ENCODE data around the gene SLC38A8.

The SLC38A8 gene

DNA sequence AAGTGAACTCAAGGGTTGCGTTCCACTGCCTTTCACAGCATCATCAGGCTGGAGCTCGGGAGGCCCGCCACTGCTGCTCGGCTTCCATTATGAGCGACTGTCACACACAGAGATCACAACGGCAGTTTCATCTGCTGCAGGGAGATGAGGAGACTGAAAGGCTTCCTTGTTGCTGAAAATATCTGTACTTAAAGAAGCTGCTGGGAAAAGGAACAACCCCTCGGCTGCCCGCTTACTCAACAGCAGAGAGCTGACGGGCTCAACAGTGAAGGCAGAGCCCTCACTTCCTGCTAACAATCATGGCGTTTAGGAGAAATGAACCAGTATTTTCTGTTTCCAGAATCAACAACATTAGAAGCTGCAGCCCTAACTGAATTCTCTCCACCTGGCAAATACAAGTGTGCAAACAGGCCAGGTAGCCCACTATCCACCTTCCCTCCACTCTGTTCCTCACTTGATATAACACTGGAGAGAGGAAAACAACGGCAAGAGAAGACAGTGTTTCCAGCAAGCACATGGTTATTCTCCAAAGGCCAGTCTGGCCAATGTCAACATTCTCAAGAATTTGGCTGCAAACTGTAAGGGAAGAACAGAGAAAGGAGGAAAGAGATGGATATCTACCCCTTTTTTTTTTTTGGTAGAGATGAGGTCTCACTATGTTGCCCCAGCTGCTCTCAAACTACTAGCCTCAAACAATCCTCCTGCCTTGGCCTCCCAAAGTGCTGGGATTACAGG lies 40.4 kb upstream of the SLC38A8 start:
- peaks cover 9% of the 10 kb centered on the region for H3K36me3 ChIP-seq
- no peak overlapping the region for H3K4me3 ChIP-seq (ENCODE audit: low read depth, low read length)
- H3K27ac ChIP-seq, result no peak overlapping the region
- DNase-seq, result no peak
- H3K9me3 ChIP-seq (ENCODE audit: severe bottlenecking), result no peaks in the 10 kb centered on the region
- no peaks in the 10 kb centered on the region for H3K27me3 ChIP-seq (ENCODE audit: insufficient read depth, low read depth, severe bottlenecking)
- TF ChIP-seq, protein P1, sequence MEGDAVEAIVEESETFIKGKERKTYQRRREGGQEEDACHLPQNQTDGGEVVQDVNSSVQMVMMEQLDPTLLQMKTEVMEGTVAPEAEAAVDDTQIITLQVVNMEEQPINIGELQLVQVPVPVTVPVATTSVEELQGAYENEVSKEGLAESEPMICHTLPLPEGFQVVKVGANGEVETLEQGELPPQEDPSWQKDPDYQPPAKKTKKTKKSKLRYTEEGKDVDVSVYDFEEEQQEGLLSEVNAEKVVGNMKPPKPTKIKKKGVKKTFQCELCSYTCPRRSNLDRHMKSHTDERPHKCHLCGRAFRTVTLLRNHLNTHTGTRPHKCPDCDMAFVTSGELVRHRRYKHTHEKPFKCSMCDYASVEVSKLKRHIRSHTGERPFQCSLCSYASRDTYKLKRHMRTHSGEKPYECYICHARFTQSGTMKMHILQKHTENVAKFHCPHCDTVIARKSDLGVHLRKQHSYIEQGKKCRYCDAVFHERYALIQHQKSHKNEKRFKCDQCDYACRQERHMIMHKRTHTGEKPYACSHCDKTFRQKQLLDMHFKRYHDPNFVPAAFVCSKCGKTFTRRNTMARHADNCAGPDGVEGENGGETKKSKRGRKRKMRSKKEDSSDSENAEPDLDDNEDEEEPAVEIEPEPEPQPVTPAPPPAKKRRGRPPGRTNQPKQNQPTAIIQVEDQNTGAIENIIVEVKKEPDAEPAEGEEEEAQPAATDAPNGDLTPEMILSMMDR (IDR thresholded peaks at IDR 0.05; ENCODE audit: low read depth, low read length), result no peak

DNA sequence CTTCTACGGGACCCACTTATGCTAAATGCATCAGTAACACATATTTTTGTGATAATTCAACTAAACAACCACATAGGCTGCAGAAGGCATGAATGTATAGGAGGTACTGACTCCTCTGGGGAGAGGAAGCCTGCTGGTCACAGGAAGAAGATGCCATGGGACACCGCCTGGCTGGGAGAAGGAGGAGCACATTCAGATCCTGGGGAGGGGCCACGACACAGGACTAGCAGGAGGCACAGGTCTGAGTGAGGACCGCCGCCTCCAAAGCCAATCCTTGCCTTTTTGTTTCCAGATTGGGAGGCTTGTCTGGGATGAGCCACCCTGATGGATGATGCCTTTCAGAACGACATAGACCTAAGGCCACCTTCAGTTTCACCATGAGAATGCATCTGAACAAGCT lies 39.5 kb upstream of the SLC38A8 start:
- Histone ChIP-seq H3K27me3 (ENCODE audit: insufficient read depth, low read depth, severe bottlenecking) (no peaks in the 10 kb centered on the region), H3K27ac (no peak overlapping the region), H3K9me3 (ENCODE audit: severe bottlenecking) (no peaks in the 10 kb centered on the region), H3K4me3 (ENCODE audit: low read depth, low read length) (no peak overlapping the region), H3K36me3 (peaks cover 9% of the 10 kb centered on the region)
- no peak for DNase-seq
- TF ChIP-seq, protein P1 (IDR thresholded peaks at IDR 0.05; ENCODE audit: low read depth, low read length), result no peak

DNA sequence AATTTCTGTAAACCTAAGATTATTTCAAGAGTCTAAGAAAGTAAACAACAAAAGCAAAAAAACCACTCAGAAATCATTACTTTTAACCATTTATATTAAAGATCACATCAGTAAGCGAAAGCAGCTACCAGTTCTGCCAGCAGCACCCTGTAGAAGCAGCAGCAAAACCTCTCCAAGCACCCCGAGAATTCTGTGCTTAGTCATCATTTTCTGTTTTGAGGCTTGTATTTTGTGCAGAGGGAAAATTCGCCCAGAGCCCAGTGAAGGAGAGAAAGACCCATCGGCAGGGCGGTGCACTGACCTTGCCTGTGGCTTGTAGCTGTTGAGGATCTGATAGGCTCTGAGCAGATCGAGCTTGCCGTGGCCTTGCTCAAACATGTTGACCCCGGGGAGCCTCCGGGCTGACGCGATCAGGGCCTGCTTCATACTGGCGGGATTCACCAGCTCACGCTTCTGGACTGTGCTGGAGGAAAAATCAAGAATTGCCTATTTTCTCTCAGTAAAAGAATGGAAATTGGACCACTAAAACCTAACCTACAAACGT lies 38.9 kb upstream of the SLC38A8 start:
- Histone ChIP-seq H3K36me3 (peaks cover 9% of the 10 kb centered on the region), H3K27me3 (ENCODE audit: insufficient read depth, low read depth, severe bottlenecking) (no peaks in the 10 kb centered on the region), H3K27ac (no peak overlapping the region), H3K9me3 (ENCODE audit: severe bottlenecking) (no peaks in the 10 kb centered on the region), H3K4me3 (ENCODE audit: low read depth, low read length) (no peak overlapping the region)
- DNase-seq, result no peak
- TF ChIP-seq, protein P1 (IDR thresholded peaks at IDR 0.05; ENCODE audit: low read depth, low read length), result no peak

DNA sequence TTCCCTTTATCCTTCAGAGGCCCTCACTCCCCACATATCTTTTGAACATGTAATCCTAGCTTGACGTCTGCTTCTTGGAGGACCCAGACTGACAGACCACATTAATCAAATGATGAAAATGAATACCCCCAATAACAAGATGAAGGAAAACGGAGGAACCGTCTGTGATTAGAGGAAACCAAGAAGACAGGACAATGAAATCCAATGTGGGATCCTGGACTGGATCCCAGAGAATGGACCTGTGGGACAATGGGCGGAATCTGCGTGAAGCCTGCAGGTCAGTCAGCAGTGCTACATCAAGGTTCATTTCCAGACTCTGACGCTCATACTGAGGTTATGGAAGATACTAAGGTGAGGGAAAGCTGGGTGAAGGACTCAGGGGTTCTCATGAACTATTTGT lies 38.2 kb upstream of the SLC38A8 start:
- H3K36me3 ChIP-seq, result peaks cover 6% of the 10 kb centered on the region
- no peak for DNase-seq
- no peaks in the 10 kb centered on the region for H3K9me3 ChIP-seq (ENCODE audit: severe bottlenecking)
- TF ChIP-seq, protein P1 (IDR thresholded peaks at IDR 0.05; ENCODE audit: low read depth, low read length), result no peak
- H3K4me3 ChIP-seq (ENCODE audit: low read depth, low read length), result no peak overlapping the region
- H3K27ac ChIP-seq, result no peak overlapping the region
- no peaks in the 10 kb centered on the region for H3K27me3 ChIP-seq (ENCODE audit: insufficient read depth, low read depth, severe bottlenecking)

DNA sequence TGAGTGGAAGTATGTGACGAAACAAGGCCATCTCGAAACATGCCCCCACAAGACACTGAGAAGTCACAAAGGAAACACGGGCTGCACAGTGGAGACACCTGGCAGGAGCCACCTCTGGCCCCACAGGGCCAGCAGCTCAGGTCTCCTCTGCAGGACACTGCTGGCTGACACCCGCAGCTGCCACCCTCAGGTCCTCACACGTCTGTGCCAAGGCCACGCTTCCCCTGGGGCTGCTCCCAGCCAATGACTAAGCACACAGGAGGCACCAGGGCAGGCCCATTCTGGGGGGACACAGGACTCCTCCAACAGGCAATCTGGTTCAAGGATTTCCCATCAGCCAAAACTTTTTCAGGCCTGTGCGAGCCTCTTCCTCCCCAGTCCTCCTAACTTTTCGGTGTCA lies 37.8 kb upstream of the SLC38A8 start:
- TF ChIP-seq, protein P1 (IDR thresholded peaks at IDR 0.05; ENCODE audit: low read depth, low read length), result no peak
- Histone ChIP-seq H3K4me3 (ENCODE audit: low read depth, low read length) (no peak overlapping the region), H3K27me3 (ENCODE audit: insufficient read depth, low read depth, severe bottlenecking) (no peaks in the 10 kb centered on the region), H3K9me3 (ENCODE audit: severe bottlenecking) (no peaks in the 10 kb centered on the region), H3K36me3 (peaks cover 5% of the 10 kb centered on the region), H3K27ac (no peak overlapping the region)
- DNase-seq, result no peak

DNA sequence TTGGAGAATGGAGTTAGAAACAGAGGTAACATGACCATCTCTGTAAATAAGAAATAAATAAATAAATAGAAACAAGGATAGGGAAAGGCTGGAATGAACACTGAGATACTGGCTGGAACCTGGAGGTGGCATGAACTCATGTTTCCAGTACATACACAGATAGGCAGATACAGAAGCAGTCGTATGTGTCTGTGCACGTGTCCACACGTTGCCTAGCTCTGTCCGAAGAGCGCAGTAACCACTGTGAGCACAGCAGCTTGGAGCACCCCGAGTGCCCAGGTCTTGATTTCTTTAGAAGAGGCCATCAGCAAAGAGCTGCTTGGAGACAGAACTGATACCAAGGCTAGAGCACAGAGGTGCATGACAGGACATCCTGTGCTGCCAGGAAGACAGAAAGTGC lies 37.1 kb upstream of the SLC38A8 start:
- Histone ChIP-seq H3K27ac (no peak overlapping the region), H3K4me3 (ENCODE audit: low read depth, low read length) (no peak overlapping the region), H3K36me3 (peaks cover 10% of the 10 kb centered on the region), H3K9me3 (ENCODE audit: severe bottlenecking) (no peaks in the 10 kb centered on the region), H3K27me3 (ENCODE audit: insufficient read depth, low read depth, severe bottlenecking) (no peaks in the 10 kb centered on the region)
- DNase-seq, result no peak
- TF ChIP-seq, protein P1 (IDR thresholded peaks at IDR 0.05; ENCODE audit: low read depth, low read length), result no peak
